SK-N-MC (cell line): ENCODE data around the gene NOC4L.

Source experiments
- EZH2 ChIP-seq: fragments of 200-600 bp; sonication (generic); IDR thresholded peaks from one replicate; pipeline ENCODE4 v1.6.1; 2017; ENCODE audit warnings: antibody characterized with exemption
- FOXP2 ChIP-seq: optimal IDR thresholded peaks from 2 replicates; pipeline ENCODE3; 2011; ENCODE audit warnings: mild to moderate bottlenecking, moderate library complexity; ENCODE audit not compliant: insufficient read depth; ENCODE audit errors: extremely low read length, control extremely low read depth
- POLR2AphosphoS5 ChIP-seq: IDR thresholded peaks from 2 replicates; pipeline ENCODE4 v1.6.1; 2012; ENCODE audit warnings: mild to moderate bottlenecking, low read depth, low read length, borderline replicate concordance

DNA sequence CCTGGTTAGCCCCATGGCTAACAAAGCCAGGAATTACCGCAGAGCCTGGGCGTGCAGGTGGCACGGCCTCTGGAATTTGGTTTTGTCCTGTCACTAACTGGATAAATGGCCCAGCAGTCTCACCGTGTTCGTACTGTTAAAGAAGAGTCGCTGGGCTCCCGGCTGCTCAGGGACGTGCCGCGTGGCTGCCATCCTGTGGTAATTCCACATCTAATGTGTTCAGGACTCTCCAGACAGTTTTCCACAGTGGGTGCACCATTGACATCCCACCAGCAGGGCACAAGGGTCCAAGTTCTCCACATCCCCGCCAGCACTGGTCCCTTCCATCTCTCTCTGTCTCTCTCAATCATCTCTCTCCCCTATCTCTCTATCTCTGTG lies 19.6 kb downstream of the NOC4L start:
- TF ChIP-seq POLR2AphosphoS5 (no peak), EZH2 (no peak), FOXP2 (no peak)
